Measurements from ENCODE around the gene XRCC4. TPM values are rescaled to one million over a fixed set of nuclear protein-coding genes. Genes with fewer than 3 reads are reported as not detected.

Gene XRCC4
- total RNA-seq, 4 donors from 2014 or later: 6.1 to 7.4 (median 7.0) TPM

GRCh38 chr5:83142526-83142925 is 65.2 kb downstream of the XRCC4 start:
- ATAC-seq (ENCODE audit: low FRiP score) (no peak), DNase-seq (ENCODE audit: low spot score) (no peak)
- no peak for TF ChIP-seq CTCF (IDR thresholded peaks at IDR 0.05)

GRCh38 chr5:83145241-83145640 is 67.9 kb downstream of the XRCC4 start:
- no peak for TF ChIP-seq CTCF (IDR thresholded peaks at IDR 0.05)
- DNase-seq (ENCODE audit: low spot score) (no peak), ATAC-seq (ENCODE audit: low FRiP score) (peak; percentile 48)

- no peak for DNase-seq (ENCODE audit: low spot score)
- TF ChIP-seq CTCF (IDR thresholded peaks at IDR 0.05): no peak
- peak; percentile 62 for ATAC-seq (ENCODE audit: low FRiP score)
Observed at GRCh38 chr5:83145882-83146331, 68.6 kb downstream of the XRCC4 start.

- no peak for TF ChIP-seq CTCF (IDR thresholded peaks at IDR 0.05)
- DNase-seq (ENCODE audit: low spot score) (no peak), ATAC-seq (ENCODE audit: low FRiP score) (no peak)
Observed at GRCh38 chr5:83146441-83146840, 69.1 kb downstream of the XRCC4 start.

- ATAC-seq (ENCODE audit: low FRiP score) (no peak), DNase-seq (ENCODE audit: low spot score) (no peak)
- no peak for TF ChIP-seq CTCF (IDR thresholded peaks at IDR 0.05)
Observed at GRCh38 chr5:83147593-83147992, 70.2 kb downstream of the XRCC4 start.

- no peak for TF ChIP-seq CTCF (IDR thresholded peaks at IDR 0.05)
- DNase-seq (ENCODE audit: low spot score) (no peak), ATAC-seq (ENCODE audit: low FRiP score) (no peak)
Observed at GRCh38 chr5:83148370-83148769, 71.0 kb downstream of the XRCC4 start.

- ATAC-seq (ENCODE audit: low FRiP score): no peak
- TF ChIP-seq CTCF (IDR thresholded peaks at IDR 0.05): no peak
- DNase-seq (ENCODE audit: low spot score): no peak
Observed at GRCh38 chr5:83149671-83150070, 72.3 kb downstream of the XRCC4 start.
